Muscle layer of colon (tissue), 2 donors: ENCODE measurements around the gene AGAP1.

Source experiments
- H3K27ac ChIP-seq: one replicate; pipeline ENCODE4 v1.7.0; 2013; ENCODE audit warnings: low read depth, mild to moderate bottlenecking, low read length, moderate library complexity
- H3K27me3 ChIP-seq, 2 donors: one replicate each; pipeline ENCODE4 v1.7.0; 2013; ENCODE audit warnings: low read length in 2 of 2, mild to moderate bottlenecking in 2 of 2; ENCODE audit not compliant: insufficient read depth in 2 of 2, control insufficient read depth in 1 of 2
- H3K36me3 ChIP-seq: one replicate; pipeline ENCODE4 v1.7.0; 2013; ENCODE audit warnings: mild to moderate bottlenecking, low read length; ENCODE audit not compliant: insufficient read depth
- H3K4me1 ChIP-seq: one replicate; pipeline ENCODE4 v1.7.0; 2013; ENCODE audit warnings: mild to moderate bottlenecking, low read length; ENCODE audit not compliant: insufficient read depth
- H3K4me3 ChIP-seq, 2 donors: one replicate each; pipeline ENCODE4 v1.7.0; 2013; ENCODE audit warnings: low read length in 2 of 2, low read depth in 1 of 2, mild to moderate bottlenecking in 1 of 2, moderate library complexity in 1 of 2
- H3K9ac ChIP-seq: one replicate; pipeline ENCODE4 v1.7.0; 2013; ENCODE audit warnings: low read length
- H3K9me3 ChIP-seq: one replicate; pipeline ENCODE4 v1.7.0; 2013; ENCODE audit warnings: mild to moderate bottlenecking, low read length
- donor health status: abdominal sarcoma.
- donor health status: Adenocarcinoma of cecum.

The AGAP1 gene

DNA sequence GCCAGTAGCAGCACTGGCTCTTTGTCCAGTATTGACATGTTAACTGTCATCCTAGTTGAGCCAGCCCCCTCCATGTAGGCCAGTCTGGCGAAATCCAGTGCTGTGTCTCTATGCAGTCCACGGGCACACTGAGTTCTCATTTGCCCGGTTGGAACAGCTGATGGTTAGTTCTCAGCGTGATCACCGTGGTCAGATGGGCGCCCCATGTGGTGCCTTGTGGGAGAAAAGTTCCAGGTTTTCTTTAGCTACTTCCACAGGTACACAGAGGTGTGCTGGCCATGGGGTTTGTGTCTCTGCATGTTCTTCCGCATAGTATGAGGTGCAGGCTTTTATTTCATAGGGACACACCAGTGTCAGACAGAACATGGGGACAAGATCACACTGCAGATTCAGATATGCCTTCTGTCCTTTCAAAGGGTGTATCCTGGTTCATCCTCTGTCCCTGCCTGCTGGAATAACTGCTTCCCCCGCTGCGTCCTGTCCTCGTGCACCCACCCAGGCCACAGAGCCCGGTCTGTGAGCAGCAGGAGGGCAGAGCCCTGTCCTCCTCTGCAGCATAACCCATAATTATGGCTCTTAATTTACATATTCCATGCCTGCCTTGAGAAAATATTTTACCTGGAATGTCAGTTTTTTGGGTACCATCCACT is 340.3 kb downstream of the AGAP1 start:
- Histone ChIP-seq H3K9ac (no peak overlapping the region), H3K4me3 (no peak overlapping the region), H3K27ac (no peak overlapping the region), H3K9me3 (no peaks in the 10 kb centered on the region), H3K36me3 (no peaks in the 10 kb centered on the region), H3K4me1 (no peaks in the 10 kb centered on the region), H3K27me3 (no peaks in the 10 kb centered on the region)

DNA sequence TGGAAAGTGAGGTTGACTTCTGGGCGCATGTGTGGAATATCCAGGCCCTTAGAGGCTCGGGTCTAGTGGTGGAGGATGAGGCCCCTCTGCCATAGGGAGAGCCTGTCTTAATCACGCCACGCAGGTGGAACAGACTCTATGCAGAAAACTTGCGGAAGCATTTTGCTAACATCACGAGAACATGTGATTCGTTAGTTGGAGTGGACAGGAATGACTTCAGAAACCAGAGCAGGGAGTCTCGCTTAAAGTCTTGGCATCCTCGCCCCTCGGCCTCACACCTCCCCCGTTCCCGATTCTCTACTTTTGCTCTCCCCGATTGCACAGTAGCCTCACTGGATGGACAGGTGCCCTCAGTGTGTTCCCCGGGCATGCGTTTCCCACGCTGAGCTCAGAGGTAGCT is 340.9 kb downstream of the AGAP1 start:
- H3K9me3 ChIP-seq = no peaks in the 10 kb centered on the region
- no peak overlapping the region for H3K27ac ChIP-seq
- no peaks in the 10 kb centered on the region for H3K36me3 ChIP-seq
- no peak overlapping the region for H3K4me3 ChIP-seq
- H3K27me3 ChIP-seq = no peaks in the 10 kb centered on the region
- H3K4me1 ChIP-seq = no peaks in the 10 kb centered on the region
- no peak overlapping the region for H3K9ac ChIP-seq

DNA sequence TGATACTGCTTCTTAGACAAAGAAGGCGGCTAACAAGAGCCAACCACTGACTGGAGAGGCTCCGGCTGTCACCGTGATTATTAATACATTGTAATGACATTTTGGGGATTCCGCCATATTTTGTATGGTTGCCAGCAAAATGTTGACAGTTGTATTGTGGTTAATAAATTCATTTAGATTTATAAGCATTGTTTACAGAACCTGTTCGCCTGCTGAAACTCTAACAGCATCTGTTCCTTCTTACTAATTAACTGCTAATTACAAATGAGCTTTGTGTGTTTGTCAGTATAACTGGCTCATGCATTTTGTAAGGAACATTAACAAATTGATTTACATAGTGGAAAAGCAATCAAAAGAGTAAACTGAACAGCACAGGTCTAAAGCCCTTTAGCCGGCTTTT is 342.0 kb downstream of the AGAP1 start:
- Histone ChIP-seq H3K27ac (no peak overlapping the region), H3K9ac (no peak overlapping the region), H3K4me3 (no peak overlapping the region), H3K4me1 (no peaks in the 10 kb centered on the region), H3K27me3 (no peaks in the 10 kb centered on the region), H3K9me3 (no peaks in the 10 kb centered on the region), H3K36me3 (no peaks in the 10 kb centered on the region)

DNA sequence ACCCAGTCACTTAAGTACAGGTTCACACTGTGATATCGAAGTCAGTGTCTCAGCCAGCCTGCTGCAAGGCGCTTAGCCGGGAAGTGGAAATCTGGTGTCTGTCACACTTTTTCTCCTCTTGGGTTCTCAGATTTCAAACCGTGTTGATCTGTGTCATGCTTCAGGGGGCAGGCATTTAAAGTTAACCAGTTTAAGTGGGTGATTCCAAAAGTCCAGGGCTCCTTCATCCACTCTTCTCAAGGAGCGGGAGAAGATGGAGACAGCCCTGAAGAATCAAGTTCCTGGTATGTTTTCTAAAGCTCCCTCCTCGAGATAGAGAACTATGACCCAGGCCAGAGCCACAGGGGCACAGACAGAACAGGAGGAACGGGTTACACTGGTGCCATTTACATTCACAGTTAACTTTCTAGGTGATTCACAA is 342.7 kb downstream of the AGAP1 start:
- no peak overlapping the region for H3K27ac ChIP-seq
- no peaks in the 10 kb centered on the region for H3K9me3 ChIP-seq
- no peaks in the 10 kb centered on the region for H3K4me1 ChIP-seq
- H3K36me3 ChIP-seq = no peaks in the 10 kb centered on the region
- H3K9ac ChIP-seq = no peak overlapping the region
- H3K27me3 ChIP-seq = no peaks in the 10 kb centered on the region
- H3K4me3 ChIP-seq = no peak overlapping the region

DNA sequence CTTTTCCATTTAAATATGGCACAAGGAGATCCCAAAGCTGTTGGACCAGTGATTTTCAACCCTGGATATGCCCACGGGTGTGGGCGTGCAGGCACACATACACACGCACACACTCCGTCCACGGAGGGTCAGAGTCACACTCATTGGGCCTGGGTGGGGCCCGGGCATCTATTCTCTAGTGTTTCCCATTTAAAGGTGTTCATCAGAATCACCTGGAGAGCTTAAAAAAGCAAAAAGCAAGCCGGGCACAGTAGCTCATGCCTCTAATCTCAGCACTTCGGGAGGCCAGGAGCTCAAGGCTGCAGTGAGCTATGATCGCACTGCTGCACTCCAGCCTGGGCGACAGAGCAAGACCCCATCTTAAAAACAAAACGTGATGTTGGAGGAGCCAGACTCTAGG is 345.4 kb downstream of the AGAP1 start:
- Histone ChIP-seq H3K4me3 (no peak overlapping the region), H3K9me3 (no peaks in the 10 kb centered on the region), H3K27ac (no peak overlapping the region), H3K4me1 (no peaks in the 10 kb centered on the region), H3K27me3 (no peaks in the 10 kb centered on the region), H3K36me3 (no peaks in the 10 kb centered on the region), H3K9ac (no peak overlapping the region)

DNA sequence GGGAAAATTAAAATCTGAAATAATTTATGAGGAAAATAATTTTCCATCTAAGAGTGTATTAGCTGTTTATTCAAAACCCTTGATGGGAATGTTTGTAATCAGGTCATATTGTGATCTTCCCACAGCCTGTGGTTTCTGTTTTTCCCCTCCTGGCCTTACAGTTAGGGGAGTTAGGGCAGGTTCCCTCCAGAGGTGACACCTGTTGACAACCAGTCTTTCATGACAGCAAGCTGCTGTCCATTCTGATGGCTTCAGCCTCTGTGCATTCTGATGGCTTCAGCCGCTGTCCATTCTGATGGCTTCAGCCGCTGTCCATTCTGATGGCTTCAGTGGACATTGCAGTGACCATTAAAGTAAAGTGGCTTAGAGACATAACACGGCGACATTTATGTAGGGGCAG is 346.1 kb downstream of the AGAP1 start:
- H3K4me3 ChIP-seq = no peak overlapping the region
- H3K9ac ChIP-seq = no peak overlapping the region
- H3K4me1 ChIP-seq = no peaks in the 10 kb centered on the region
- H3K9me3 ChIP-seq = no peaks in the 10 kb centered on the region
- H3K36me3 ChIP-seq = no peaks in the 10 kb centered on the region
- no peak overlapping the region for H3K27ac ChIP-seq
- H3K27me3 ChIP-seq = no peaks in the 10 kb centered on the region

DNA sequence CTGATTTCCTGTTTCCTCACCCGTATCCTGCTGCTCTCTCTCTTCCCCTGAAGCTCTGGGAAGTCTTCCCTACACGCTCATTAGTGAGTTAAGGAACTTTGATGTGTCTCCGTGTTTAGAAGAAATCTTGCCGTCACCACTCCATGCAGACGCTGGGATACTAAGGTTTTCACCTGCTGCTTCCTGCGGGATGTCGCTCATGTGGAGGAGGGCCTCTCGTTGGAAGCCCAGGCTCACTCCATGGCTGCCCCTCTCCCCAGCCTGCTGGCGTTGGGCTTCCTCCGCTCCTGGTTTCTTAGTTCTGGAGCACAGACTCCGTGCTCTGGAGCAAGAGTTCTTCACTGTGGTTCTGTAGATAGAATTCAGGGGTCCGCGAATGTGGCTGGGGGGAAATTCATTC is 348.0 kb downstream of the AGAP1 start:
- no peaks in the 10 kb centered on the region for H3K27me3 ChIP-seq
- H3K36me3 ChIP-seq = no peaks in the 10 kb centered on the region
- no peak overlapping the region for H3K27ac ChIP-seq
- H3K4me1 ChIP-seq = no peaks in the 10 kb centered on the region
- H3K9me3 ChIP-seq = no peaks in the 10 kb centered on the region
- H3K4me3 ChIP-seq = no peak overlapping the region
- H3K9ac ChIP-seq = no peak overlapping the region

DNA sequence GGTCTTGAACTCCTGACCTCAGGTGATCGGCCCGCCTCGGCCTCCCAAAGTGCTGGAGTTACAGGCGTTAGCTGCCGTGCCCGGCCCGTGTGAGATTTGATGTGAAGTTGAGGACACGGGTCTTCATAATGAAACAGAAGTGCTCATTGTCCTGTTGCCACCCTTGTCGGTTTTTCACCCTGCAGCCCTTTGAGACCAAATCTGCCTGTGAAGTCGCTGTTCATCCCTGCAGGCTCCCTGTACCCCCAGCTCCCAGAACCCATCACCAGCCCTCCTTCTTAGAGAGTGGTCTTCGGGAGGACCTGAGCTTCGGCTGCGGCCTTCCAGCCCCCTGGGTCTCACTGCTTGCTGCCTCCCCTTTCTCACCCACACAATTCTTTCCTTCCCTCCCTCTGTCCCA is 349.1 kb downstream of the AGAP1 start:
- H3K9ac ChIP-seq = no peak overlapping the region
- no peak overlapping the region for H3K4me3 ChIP-seq
- H3K4me1 ChIP-seq = no peaks in the 10 kb centered on the region
- H3K9me3 ChIP-seq = no peaks in the 10 kb centered on the region
- no peaks in the 10 kb centered on the region for H3K27me3 ChIP-seq
- no peak overlapping the region for H3K27ac ChIP-seq
- no peaks in the 10 kb centered on the region for H3K36me3 ChIP-seq

DNA sequence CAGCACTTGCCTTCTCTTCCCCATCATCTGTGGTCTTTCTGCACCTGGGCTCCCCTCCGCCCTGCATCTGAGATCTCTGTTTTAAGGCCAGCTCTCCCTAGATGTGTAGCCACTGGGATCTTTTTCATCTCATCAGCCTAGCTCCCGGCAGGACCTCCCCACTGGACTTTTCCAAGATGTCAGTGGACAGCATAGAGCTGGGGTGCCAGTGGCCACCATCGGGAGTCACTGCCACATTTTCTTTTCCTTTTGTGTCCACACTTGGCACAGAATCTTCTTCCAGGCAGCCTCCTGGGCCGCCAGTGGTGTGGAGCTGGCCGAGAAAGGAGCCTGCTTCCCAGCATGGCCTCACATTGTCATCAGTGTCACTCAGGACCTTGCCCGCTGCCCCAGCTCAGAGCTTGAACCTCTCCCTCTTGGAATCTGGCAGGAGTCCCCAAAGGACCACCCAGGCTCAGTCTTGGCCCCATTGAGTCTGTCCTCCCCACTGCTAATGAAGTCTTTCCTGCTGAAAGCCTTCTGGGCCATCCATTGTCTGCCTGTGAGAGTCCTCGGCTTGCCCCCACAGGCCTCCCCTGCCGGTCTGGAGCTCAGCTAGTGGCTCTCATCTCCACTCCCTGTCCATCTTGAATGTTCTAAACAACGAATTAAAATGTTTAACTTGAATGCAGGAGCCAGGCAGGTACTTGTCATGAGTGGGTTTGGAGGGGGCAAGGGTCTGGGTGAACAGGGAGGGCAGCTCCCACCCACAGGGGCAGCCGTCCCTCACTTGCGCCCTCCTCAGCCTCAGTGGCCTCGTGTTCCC is 349.9 kb downstream of the AGAP1 start:
- H3K36me3 ChIP-seq = no peaks in the 10 kb centered on the region
- no peak overlapping the region for H3K4me3 ChIP-seq
- no peak overlapping the region for H3K9ac ChIP-seq
- no peaks in the 10 kb centered on the region for H3K9me3 ChIP-seq
- no peaks in the 10 kb centered on the region for H3K27me3 ChIP-seq
- no peak overlapping the region for H3K27ac ChIP-seq
- no peaks in the 10 kb centered on the region for H3K4me1 ChIP-seq

DNA sequence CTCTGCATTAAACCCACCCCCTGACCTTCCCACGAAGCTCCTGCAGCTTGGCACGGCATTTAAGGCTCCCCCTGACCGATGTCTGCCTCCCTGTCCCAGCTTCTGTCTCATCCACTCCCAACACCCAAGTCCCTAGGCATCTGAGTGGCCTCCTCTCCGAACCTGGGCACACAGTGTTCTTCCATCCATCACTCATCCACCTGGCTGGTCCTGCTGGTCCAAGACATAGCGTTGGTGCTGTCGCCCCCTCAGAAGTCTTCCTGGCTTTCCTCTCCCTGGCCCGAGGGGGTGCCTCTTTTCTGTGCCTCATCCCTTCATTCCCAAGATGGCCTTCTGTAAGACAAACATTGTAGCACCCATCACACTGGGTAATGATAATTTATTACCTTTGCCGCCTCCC is 350.7 kb downstream of the AGAP1 start:
- no peaks in the 10 kb centered on the region for H3K9me3 ChIP-seq
- no peak overlapping the region for H3K27ac ChIP-seq
- H3K4me3 ChIP-seq = no peak overlapping the region
- H3K4me1 ChIP-seq = no peaks in the 10 kb centered on the region
- no peaks in the 10 kb centered on the region for H3K27me3 ChIP-seq
- H3K36me3 ChIP-seq = no peaks in the 10 kb centered on the region
- H3K9ac ChIP-seq = no peak overlapping the region

DNA sequence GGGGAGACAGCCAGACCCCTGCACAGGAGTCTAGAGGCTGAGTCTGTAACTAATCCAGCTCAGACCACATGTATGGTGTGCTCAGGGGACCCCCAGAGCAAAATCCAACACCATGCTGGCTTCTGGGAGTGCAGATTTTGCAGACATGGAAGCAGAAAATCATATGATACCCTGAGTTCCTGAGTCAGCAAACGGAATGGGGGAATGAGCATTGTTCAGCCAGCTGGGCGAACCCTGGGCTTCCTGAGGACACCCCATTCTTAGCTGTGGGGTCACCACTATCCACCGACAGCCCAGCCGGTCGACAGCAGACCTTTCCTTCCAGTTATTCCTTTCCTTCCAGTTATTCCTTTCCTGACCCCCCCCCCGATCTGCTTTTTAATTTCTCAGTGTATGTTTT is 351.4 kb downstream of the AGAP1 start:
- no peaks in the 10 kb centered on the region for H3K9me3 ChIP-seq
- H3K36me3 ChIP-seq = no peaks in the 10 kb centered on the region
- no peak overlapping the region for H3K4me3 ChIP-seq
- H3K27me3 ChIP-seq = no peaks in the 10 kb centered on the region
- no peak overlapping the region for H3K27ac ChIP-seq
- no peak overlapping the region for H3K9ac ChIP-seq
- no peaks in the 10 kb centered on the region for H3K4me1 ChIP-seq

DNA sequence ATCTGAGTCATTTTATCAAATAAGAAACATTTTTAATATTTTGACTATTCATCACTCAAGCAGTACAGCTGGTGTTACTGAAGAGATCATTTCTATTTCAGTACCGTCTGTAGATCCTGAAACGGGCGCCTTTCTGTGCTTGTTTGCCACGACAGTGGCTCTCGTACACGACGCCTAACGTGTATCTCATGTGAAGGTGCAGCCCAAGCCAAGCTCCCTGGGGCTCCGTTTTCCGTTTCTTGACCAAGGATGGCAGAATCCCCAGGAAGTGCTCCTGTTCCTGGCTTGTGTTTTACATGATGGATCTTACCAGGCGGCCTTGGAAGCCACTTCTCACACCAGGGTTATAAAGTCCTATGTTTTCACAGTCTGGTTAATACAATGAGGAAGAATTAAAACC is 353.7 kb downstream of the AGAP1 start:
- H3K4me3 ChIP-seq = no peak overlapping the region
- no peaks in the 10 kb centered on the region for H3K4me1 ChIP-seq
- H3K9me3 ChIP-seq = no peaks in the 10 kb centered on the region
- H3K9ac ChIP-seq = no peak overlapping the region
- no peak overlapping the region for H3K27ac ChIP-seq
- no peaks in the 10 kb centered on the region for H3K36me3 ChIP-seq
- H3K27me3 ChIP-seq = no peaks in the 10 kb centered on the region
